ENCODE data around the gene IRAK2.

IRAK2 gene

GRCh38 chr3:10233988-10234387 is 69.3 kb downstream of the IRAK2 start:
- no peak for TF ChIP-seq CTCF (IDR thresholded peaks at IDR 0.05; ENCODE audit: insufficient read depth, low read length, missing control alignments)
- CTCF ChIA-PET: interaction anchor here (1.5 kb wide), 1 partner anchor 14 kb away, joined by 3 read pairs; the partner anchor contains the start of gene TATDN2
- H3K4me3 ChIP-seq (ENCODE audit: low read depth, low read length): no peak overlapping the region
- POLR2A ChIA-PET: no interaction called here
- no peak for DNase-seq (ENCODE audit: low read depth, low spot score)

GRCh38 chr3:10234526-10235230 is 70.0 kb downstream of the IRAK2 start:
- no peak for DNase-seq (ENCODE audit: low read depth, low spot score)
- ChIA-PET POLR2A (no interaction called here), CTCF (no interaction called here)
- H3K4me3 ChIP-seq (ENCODE audit: low read depth, low read length): no peak overlapping the region
- no peak for TF ChIP-seq CTCF (IDR thresholded peaks at IDR 0.05; ENCODE audit: insufficient read depth, low read length, missing control alignments)

GRCh38 chr3:10235551-10235950 is 70.8 kb downstream of the IRAK2 start:
- no peak for TF ChIP-seq CTCF (IDR thresholded peaks at IDR 0.05; ENCODE audit: insufficient read depth, low read length, missing control alignments)
- ChIA-PET CTCF (no interaction called here), POLR2A (no interaction called here)
- no peak overlapping the region for H3K4me3 ChIP-seq (ENCODE audit: low read depth, low read length)
- no peak for DNase-seq (ENCODE audit: low read depth, low spot score)

GRCh38 chr3:10238345-10239183 is 73.8 kb downstream of the IRAK2 start:
- no peak for TF ChIP-seq CTCF (IDR thresholded peaks at IDR 0.05; ENCODE audit: insufficient read depth, low read length, missing control alignments)
- no peak overlapping the region for H3K4me3 ChIP-seq (ENCODE audit: low read depth, low read length)
- ChIA-PET POLR2A (no interaction called here), CTCF (interaction anchor here (1.1 kb wide), 1 partner anchor 16 kb away, joined by 3 read pairs; no protein-coding TSS in a partner anchor)
- DNase-seq (ENCODE audit: low read depth, low spot score): no peak

GRCh38 chr3:10240799-10241198 is 76.1 kb downstream of the IRAK2 start:
- ChIA-PET POLR2A (no interaction called here), CTCF (interaction anchor here (3.1 kb wide), 1 partner anchor 18 kb away, joined by 11 read pairs; no protein-coding TSS in a partner anchor)
- TF ChIP-seq CTCF (IDR thresholded peaks at IDR 0.05; ENCODE audit: insufficient read depth, low read length, missing control alignments): no peak
- no peak for DNase-seq (ENCODE audit: low read depth, low spot score)
- H3K4me3 ChIP-seq (ENCODE audit: low read depth, low read length): no peak overlapping the region

Measured in AG04449 (cell line).